NCI-H1048 (cell line): ENCODE results near the gene MPHOSPH6.
"Not testable (repeated sequence)": the region's sequence is repeated elsewhere in the genome, so short reads cannot be mapped to it uniquely, and the experiment has no call there.

Experiments
- DNase-seq: peaks from one replicate; lab custom pipeline; 2025; lab: John Stamatoyannopoulos, UW

The MPHOSPH6 gene

DNA sequence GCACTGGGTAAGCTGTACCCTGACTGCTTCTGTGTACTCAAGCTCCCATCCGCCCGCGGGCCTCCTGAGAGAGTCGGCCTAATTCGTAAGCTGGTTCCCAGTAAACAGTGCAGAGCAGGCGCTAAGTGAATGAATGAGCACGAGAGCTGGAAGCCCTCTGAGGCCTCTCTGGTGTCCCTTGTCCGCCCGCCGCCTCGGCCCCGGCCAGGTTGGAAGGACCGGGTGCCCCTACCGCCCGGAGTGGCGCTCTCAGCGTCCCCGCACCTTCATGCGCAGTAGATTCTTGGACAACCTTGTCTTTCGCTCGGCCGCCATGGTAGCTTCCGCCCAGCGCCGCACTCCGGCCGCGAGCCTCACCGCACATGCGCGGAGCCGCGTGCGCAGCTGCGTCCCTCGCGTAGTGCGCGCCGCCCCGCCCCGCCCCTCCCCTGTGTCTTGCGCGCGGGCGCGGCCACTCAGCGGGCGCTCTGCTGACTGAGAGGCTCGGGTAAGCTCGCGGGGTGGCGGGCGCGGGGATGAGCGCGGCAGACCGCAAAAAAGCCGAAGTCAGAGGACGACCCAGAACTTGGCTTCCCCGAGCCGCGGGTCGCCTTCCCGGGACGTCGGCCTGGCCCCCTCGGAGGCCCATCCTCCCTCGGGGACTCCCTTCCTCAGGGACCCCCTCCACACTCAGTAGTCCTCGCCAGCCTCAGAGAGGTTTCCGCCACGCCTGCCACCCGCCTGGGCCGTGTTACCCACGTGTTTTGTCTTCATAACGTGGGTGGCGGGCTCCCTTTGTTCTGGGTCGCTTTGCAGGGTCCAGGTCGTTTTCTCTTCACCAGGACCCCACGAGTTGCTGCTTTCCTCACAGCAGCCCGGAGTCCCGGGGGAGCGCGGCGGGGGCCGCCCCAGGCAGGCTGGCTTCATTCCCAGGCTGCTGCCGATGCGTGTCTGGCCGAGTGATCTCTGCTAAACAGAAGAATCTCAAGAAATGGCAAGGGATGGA, at the start of gene MPHOSPH6:
MPHOSPH6 (minus strand) TSS at position 364 of the 985 bp plus-strand sequence; CDS start at position 315, 49 bp downstream.
- DNase-seq: peak; percentile 57

- DNase-seq: no peak
These were observed 49.3 kb upstream of the MPHOSPH6 start for GRCh38 chr16:82219298-82219697.

- DNase-seq: not testable (repeated sequence)
These were observed 39.3 kb upstream of the MPHOSPH6 start for GRCh38 chr16:82209314-82209713.

- DNase-seq: no peak
These were observed 33.2 kb upstream of the MPHOSPH6 start for GRCh38 chr16:82203198-82203597.

DNA sequence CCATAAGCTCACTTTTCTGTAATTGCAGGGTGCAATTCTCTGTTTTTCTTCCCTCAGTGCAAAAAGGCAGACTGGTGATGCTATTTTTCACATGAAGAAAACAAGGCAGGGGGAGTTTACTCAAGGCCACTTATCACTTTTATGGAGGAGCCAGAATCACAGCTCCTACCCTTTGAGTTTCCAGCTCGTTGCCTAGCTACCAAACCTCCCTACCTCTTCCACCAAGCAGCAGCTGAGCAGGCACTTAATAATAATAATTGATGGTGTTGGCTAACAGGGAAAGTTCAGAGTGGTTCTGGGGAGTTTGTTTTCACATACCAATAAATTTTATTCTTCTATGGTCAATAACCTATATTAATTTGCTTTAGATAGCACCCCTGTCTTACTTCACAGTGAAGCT, 31.9 kb upstream of the MPHOSPH6 start:
- no peak for DNase-seq

DNA sequence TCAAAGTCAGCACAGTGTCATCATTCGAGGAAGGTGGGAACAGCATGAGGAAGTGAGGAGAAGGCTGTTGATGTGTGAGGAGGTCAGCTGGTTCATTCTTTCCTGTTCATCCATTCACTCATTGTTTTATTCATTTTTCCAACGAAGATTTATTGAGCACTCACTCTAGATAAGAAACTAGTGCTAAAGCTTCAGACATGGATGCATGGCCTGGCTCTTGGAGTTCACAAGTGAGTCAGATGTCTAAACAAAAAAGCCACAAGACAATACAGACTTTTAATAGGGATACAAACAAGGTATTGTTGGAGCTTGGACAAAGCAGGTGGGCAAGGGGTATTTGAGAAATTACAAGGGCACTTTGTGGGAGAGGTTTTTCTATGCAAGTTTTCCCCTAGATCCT, 31.3 kb upstream of the MPHOSPH6 start:
- DNase-seq: no peak

DNA sequence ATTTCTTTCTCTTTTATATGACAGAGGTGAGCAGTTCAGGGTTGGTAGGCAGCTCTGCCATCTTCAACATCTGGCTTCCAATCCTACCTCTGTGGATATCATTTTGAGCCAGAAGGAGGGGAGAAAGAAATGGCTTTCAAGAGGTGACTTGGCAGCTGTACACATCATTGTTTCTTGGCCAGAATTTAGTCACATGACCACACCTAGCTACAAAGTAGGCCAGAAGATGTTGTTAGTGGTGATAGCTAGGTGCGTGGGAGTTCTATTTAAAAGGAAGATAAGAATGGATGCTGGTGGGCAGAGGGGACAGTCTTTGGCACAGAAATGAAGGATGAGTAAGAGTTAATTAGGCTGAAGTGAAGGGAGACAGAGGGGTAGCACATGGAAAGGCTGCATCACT, 29.2 kb upstream of the MPHOSPH6 start:
- DNase-seq: no peak

DNA sequence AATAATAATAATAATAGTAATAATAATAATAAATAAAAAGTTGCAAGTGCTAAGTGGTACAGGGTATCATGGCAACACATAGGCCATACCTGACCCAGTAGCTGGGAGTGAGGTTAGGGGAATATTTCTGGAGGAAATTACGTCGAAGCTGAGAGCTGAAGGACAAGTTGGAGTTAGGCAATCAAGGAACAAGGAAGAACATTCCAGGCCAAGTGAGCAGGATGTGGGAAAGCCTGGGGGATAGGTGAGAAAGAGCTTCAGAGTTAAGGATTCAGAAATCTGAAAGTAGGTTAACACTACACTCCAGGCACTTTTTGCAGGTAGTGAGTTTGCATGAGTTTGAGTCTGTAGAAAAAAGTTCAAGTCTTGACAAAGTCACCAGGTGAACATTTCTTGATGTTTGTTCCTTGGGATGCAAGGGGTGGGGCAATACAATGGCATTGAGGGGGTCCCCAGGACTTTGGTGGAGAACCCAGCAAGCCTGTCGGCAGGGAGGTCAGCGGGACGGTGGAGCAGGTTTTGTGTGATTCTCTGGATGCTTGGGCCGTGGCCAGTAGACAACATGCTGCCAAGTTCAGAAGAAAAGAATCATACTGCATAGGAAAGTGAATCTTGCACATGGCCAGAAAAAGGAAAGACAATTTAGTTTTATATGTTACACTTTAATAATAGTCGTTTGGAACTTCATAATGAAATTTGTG, 27.7 kb upstream of the MPHOSPH6 start:
- DNase-seq: no peak

DNA sequence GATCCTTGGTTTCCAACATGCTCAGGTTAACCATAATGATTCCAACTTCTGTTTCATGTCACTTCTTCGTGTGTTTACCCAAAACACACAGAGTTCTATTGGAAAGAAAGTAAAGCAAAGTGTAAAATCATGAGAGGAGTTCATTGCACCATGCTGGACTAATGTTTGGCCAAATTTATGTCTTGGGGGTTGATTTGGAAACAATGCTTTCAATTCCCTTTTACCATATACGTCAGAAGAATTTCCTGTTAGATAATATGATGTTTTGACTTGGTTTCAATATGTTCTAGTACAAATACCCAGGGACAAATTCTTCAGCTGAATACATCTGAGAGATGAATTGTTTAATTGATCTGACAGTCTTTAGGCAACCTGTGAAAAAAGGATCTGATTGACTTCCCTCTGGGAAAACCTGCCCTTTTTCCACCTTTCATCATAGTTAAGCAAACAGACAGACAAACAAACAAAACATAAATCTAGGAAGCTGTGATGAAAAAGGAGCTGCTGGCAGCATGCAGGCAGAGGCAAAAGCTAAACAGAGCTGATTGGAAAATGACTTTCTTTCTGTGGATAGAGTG, 26.0 kb upstream of the MPHOSPH6 start:
- DNase-seq: no peak

GRCh38 chr16:82194086-82194485, 24.1 kb upstream of the MPHOSPH6 start:
- DNase-seq: no peak

DNA sequence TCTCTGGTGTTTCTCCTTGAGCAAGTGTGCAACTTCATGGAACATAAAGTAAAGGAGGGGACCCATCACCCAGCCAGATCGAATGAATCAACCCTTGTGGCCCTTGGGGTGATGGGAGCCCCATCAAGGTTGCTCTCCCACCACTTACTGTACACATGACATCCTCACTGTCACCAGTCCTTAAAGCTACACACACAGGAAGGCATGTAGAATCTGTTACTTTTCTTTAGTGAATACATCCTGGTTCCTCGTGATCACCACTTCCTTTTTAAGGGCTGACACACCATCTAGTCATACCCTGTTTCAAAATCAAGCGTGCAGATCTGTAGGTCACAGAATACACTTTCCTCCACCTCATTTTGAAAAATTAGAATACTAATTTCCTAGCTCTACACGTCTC, 22.6 kb upstream of the MPHOSPH6 start:
- DNase-seq: no peak

DNA sequence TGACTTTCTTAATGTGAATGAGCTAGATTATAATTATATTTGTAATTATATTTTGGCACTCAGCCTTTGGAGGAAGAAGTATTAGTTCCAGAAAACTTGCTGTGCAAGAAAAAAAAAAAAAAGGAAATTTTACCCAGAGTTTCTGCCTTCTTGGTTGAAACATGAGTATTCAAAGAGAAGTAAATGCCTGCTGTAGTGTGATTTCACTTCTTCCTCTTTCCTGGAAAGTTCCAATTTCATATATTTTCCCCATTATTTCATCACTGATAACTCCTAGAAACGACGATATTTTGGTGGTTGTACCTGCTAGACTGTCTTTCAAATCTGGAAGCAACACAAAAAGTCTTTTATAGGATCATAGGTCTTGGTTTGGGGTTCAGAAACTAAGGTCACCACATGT, 20.4 kb upstream of the MPHOSPH6 start:
- no peak for DNase-seq

- DNase-seq: no peak
These were observed 17.8 kb upstream of the MPHOSPH6 start for GRCh38 chr16:82187829-82188228.

DNA sequence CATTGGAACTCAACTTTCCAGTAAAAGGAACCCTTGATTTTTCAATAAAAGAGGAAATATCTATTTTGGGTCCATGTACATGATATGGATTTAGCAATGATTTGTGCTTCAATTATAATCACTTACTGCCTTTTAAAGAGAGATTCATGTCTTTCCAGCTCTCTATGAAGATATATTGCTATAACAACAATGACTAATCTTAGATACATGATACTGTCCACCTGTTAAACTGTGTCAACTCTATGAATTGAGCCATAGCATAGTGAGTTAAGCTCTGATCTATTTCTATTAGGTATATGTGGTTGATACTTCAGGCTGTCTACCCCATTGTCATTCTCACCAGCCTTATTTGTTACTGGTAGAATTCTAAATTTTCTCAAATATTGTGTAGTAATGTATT, 15.0 kb upstream of the MPHOSPH6 start:
- no peak for DNase-seq

GRCh38 chr16:82184213-82184612, 14.2 kb upstream of the MPHOSPH6 start:
- no peak for DNase-seq

DNA sequence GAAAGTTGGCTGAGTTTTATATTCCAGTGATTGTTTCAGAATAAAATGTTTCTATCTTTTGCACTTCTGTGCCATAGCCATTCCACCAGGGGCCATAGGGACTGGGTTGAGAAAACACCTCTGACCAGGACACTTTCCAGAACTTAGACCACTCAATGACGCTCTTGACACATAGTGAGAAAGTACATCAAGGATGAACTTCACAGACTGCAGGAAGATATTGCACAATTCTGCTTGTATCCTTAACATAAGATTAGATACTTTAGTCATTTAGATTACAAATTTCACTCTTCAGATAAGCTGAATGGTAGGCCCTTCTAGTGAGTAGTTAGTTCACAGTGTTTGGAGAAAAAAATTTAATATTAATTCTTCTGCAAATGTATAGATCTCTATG, 13.0 kb upstream of the MPHOSPH6 start:
- DNase-seq: no peak

DNA sequence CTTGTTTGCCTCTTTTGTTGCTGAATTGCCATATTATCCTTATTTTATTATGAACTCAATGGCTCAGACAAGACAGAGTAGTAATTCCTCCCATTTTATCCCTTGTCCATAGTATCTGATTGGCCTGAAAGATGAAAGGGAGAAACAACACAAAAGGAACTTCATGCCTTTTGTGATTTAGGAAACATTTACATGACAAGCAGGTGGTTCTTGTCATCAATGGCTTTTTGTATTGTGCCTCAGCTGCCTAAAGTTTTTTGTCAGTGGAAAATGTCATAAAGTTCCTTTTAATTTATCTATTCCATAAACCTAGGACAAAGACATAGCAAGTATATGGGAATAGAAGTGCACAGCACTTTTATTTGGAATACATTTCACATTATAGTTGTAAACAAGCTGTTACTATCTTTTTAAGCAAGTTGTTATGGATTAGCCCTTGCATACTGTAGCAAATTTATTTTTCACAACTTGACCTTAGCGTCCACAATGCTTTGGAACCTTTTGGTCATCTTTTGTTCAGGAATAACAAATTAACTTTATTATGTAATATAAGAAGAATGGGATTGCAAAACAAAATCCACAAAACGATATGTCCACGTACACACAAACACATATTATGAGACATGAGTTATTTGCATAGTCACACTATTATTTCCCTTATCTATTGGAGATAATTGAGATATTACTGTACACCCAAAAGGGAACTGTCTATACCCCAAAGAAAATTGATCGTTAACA, 12.4 kb upstream of the MPHOSPH6 start:
- no peak for DNase-seq

DNA sequence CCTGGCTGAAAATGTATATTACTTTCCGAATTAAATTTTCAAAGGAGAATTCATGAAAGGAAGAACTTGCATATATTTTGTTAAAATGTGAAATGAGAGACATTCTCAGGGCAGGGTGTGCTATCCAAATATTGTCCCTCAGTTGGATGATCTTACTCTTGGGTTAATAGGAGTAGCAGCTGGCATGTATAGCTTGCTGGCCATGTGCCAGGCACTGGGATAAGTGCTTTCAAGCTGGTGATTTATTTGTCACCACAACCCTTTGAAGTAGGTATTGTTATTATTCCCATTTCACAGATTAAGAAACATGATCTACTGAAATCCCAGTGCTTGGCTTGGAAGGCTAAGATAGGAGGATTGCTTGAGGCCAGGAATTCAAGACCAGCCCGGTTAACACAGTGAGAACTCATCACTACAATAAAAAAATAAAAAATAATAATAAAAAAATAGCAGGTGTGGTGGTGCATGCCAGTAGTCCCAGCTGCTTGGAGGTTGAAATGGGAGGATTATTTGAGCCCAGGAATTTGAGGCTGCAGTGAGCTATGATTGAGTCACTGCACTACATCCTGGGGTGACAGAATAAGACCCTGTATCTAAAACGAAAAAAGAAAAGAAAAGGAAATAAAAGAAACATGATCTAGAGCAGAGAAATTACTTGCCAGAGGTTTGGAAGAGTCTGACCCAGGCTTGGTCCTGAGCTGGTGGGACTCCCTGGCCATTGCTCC, 11.6 kb upstream of the MPHOSPH6 start:
- no peak for DNase-seq

DNA sequence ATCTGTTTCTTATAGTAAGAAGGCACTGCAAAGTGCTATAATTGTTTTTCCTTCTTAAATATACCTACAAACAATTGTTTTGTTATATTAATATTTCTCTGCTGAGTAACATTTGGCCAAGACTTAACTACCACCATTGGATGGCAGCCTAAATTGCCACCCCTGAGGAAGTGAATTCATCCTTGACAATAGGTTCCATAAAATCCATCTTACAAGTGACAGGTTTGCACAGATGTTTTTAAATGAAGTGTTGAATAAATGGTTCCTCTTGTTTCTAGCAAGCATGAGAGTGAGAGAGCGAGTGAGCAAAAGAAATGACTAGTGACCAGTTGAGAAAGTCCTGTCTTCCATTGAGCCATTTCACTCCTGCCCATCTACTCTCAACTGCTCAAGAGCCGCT, 8.3 kb upstream of the MPHOSPH6 start:
- DNase-seq: no peak

DNA sequence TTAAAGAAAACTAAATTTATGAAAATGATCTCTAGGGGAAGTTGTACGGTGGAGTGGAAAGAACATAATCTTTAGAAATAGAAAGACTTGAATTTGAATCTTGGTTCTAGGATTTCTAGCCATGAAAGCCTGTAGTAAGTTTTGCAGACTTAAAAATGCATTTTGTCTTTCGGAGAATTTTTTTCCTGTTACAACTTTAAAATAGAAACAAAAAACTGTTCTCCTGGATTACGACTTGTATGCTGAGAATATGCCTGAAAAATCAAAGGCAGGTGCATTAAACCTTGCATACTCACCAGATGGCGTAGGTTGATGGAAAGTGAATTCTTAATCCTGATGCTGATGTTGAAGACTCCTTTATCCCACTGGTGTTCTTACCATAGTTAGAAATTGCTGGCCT, 7.5 kb upstream of the MPHOSPH6 start:
- DNase-seq: no peak

DNA sequence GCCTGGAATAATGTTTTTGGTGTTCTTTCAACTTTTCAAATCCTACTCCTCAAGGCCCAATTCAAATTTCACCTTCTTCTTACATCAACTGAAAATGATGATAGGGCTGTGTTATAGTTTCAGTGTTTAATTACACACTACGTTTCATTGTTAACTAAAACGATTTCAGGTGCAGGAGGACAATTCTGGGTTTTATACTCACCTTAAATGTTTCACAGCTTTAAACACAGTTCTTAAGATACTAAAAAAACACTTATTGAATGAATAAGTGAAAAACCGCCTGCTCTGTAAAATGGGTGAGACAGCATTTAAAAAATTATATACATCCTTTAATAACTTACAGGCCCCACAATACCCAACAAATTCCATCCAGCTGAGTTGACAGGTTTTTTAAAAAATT, 6.2 kb upstream of the MPHOSPH6 start:
- no peak for DNase-seq
